NCI-H2107 treated with DMSO at 0.1 percent for 48 hours (cell line): ENCODE measurements around the gene BLOC1S3.

Source experiments
- DNase-seq: peaks from one replicate; lab custom pipeline; 2025; ENCODE audit not compliant: unreplicated experiment; lab: John Stamatoyannopoulos, UW

Gene BLOC1S3

GRCh38 chr19:45179072-45179891 lies 698 bp downstream of the BLOC1S3 start:
- no peak for DNase-seq

DNA sequence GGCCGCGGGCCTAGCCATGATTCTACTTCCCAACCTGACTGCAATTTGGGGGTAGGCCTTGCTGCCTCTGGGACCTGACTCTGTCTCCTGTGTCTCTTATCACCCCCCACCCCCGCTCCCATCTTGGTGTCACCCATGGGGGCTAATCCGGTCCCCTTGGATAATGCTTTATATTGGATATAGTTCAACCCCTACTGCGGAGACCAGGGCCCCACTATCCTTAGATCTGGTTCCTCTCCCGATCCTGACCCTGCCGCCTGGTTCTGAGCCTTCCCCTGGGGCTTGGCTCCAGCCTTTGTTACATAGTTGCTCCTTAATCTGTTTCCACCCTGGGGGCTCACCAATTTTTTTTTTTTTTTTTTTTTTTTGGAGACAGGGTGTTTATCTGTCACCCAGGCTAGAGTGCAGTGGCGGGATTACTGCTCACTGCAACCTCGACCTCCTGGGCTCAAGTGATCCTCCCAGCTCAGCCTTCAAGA lies 1.3 kb downstream of the BLOC1S3 start:
- DNase-seq, result no peak

- no peak for DNase-seq
These were observed 2.4 kb downstream of the BLOC1S3 start for GRCh38 chr19:45180936-45181335.

- no peak for DNase-seq
These were observed 4.2 kb downstream of the BLOC1S3 start for GRCh38 chr19:45182758-45183157.

DNA sequence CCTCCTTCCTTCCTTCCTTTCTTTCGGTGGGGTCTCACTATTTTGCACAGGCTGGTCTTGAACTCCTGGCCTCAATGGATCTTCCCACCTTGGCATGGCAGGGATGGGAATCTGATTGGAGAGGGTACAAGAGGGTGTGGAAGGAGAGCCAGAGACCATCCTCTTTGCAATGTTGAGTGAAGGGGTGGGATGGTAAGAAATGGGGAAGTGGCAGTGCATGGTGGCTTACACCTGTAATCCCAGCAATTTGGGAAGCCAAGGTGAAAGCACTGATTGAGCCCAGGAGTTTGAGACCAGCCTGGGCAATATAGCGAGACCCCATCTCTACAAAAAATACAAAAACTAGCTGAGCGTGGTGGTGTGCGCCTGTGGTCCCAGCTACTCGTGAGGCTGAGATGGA lies 5.5 kb downstream of the BLOC1S3 start:
- no peak for DNase-seq

GRCh38 chr19:45186509-45187334 lies 8.1 kb downstream of the BLOC1S3 start:
- peak; percentile 8 for DNase-seq

DNA sequence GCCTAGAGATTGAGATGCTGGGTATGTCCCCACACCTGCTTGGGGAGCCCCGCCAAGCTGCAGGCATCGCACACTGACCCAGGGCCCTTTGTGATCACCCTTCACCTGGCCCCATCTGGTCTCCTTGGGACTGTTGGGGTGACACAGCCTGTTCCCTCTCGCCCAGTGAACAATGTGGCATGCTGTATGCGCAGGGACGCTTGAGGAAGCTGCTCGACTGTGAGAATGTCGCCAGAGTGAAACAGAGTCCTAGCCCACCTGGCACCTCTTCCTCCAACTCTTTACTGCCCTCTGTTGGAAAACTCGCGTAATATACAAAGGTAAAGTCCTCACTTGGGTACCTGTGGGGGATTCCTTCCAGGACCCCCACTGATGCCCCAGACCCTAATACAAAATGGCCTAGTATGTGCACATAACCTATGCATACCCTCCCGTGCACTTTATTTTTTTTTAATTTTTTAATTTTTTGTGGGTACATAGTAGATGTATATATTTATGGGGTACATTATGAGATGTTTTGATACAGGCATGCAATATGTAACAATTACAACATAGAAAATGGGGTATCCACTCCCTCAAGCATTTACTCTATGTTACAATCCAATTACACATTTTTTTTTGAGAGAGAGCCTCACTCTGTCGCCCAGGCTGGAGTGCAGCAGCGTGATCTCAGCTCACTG lies 9.0 kb downstream of the BLOC1S3 start:
- DNase-seq, result peak; percentile 62

GRCh38 chr19:45189971-45190370 lies 11.4 kb downstream of the BLOC1S3 start:
- DNase-seq, result no peak

DNA sequence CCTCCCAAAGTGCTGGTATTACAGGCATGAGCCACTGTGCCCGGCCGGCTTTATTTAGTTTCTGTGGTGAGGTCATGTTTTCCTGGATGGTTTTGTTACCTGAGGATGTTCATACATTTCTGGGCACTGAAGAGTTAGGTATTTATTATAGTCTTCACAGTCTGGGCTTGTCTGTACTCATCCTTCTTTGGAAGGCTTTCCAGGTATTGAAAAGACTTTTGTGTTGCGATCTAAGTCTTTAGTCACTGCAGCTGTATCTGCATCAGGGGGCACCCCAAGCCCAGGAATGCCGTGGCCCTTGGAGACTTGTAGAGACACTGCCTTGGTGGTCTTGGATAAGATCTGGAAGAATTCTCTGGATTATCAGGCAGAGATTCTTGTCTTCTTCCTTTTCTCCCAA lies 12.8 kb downstream of the BLOC1S3 start:
- DNase-seq, result no peak

GRCh38 chr19:45195764-45196163 lies 17.2 kb downstream of the BLOC1S3 start:
- no peak for DNase-seq

DNA sequence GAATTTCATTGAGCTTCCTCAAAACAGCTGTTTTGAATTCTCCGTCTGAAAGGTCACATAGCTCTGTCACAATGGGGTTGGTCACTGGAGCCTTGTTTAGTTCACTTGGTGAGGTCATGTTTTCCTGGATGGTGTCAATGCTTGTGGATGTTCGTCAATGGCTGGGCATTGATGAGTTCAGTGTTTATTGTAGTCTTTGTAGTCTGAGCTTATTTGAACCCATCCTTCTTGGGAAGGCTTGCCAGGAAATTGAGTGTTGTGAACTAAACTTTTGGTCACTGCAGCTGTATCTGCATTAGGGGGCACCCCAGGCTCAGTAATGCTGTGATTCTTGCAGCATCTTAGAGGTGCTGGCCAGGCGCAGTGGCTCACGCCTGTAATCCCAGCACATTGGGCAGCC lies 22.0 kb downstream of the BLOC1S3 start:
- DNase-seq, result no peak

DNA sequence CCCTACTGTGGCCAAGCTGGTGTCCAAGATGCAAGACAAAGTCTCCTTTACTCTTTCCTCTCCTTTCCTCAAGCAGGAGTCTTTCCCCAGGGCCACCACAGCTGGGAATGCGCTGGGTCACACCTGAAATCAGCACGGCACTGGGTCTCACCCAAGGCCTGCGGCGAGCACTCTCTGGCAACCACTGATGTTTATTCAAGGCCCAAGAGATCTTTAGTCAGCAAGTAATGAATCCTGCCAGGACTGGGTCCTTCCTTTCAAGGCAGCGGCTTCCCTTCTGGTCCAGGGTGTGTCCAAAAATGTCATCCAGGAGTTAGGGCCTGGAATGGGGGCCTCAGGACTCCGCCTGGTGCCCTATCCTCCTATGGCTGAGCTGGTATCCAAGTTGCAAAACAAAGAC lies 24.1 kb downstream of the BLOC1S3 start:
- DNase-seq, result no peak

DNA sequence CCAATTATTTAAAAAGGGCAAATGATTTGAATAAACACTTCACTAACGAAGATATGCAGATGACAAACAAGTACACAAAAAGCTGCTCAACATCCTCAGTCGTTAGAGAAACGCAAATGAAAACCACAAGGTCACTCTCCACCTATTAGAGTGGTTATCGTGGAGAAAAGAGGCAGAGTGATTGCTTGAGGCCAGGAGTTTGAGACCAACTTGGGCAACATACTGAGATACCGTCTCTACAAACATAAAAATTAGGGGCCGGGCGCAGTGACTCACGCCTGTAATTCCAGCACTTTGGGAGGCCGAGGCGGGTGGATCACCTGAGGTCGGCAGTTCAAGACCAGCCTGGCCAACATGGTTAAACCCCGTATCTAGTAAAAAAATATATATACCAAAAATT lies 27.2 kb downstream of the BLOC1S3 start:
- no peak for DNase-seq

GRCh38 chr19:45206328-45206727 lies 27.7 kb downstream of the BLOC1S3 start:
- DNase-seq, result no peak

GRCh38 chr19:45211751-45212381 lies 33.3 kb downstream of the BLOC1S3 start:
- no peak for DNase-seq

- DNase-seq, result no peak
These were observed 34.4 kb downstream of the BLOC1S3 start for GRCh38 chr19:45213031-45213430.

DNA sequence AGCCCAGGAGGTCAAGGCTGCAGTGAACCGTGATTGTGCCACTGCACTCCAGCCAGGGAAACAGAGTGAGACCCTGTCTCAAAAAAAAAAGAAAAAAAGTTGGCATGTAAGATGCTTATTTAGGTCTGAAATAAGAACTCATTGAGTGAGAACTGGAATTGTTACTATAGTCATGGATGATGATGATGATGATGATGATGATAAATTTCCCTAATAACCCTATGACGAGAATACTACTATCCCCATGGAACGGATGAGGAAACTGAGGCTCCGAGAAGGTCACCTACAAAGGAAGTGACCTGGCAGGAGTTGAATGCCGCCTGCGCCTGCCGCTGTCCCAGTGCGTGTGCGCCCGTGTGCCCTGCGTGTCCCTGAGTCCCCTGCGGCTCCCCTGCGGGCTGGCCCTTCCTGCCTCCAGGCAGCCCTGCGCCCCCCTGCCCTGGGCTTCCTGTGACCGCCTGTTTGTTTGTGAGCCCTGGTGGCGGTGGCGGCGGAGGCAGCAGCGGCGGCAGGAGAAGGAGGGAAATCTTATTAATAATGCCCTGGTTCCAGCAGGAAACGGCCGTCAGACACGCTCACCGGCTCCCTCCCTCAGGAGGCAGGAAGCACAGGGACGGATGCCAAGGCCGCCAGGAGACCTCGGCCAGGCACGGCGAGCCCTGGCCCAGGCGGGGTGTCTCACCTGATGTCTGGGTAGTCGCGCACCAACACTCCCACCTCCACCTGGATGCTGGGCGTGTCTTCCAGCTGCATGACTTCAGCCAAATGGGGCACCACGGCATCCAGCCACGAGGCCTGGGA lies 37.0 kb downstream of the BLOC1S3 start:
- DNase-seq, result no peak

DNA sequence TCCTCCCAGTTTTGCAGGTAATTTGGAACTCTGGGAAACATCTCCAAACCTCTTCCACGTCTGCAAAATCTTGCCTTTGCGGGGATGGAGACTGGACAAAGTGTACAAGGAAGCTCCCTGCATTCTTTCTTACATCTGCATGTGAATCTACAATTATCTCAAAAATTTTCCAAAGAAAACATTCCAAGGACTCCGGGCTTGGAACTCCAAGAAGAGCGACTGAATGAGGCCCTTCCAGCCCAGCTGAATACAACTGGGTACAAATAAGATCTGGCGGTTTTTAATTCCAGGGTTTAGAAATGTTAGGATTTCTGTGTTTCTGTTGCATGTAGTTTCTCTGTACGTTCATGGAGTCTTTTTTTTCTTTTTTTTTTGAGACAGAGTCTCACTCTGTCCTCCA lies 38.1 kb downstream of the BLOC1S3 start:
- DNase-seq, result no peak

- no peak for DNase-seq
These were observed 38.8 kb downstream of the BLOC1S3 start for GRCh38 chr19:45217193-45217956.

- DNase-seq, result no peak
These were observed 39.4 kb downstream of the BLOC1S3 start for GRCh38 chr19:45217957-45218334.
